ENCODE measurements around the gene RBM17.
"Not testable (repeated sequence)": the region's sequence is repeated elsewhere in the genome, so short reads cannot be mapped to it uniquely, and the experiment has no call there.

RBM17 gene

DNA sequence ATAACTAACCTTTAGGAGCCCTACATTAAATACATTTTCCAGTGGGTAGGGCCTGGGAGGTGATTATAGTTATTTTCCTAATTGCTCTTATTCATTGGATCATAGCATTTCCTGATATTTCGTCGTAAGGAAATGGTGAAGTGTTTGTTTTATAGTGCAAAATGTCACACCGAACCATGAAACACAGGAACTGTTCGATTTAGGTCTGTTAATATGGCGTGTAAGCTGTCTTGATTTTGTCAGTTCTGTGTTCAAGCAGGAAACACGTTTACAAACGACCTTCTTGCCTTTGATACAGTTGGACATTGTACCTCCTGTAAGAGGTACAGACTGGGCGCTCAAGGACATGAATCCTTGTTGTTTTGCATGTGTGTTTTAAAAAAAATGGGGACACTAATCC, 14.8 kb downstream of the RBM17 start:
- in situ Hi-C loops (cut with MboI; ENCODE audit: low pct_unique_long_range_greater_than_20kb, low sequenced_read_pairs) = loop anchor here (10.0 kb wide), 1 partner anchor 301 kb away; no protein-coding TSS in a partner anchor
- DNase-seq = no peak

DNA sequence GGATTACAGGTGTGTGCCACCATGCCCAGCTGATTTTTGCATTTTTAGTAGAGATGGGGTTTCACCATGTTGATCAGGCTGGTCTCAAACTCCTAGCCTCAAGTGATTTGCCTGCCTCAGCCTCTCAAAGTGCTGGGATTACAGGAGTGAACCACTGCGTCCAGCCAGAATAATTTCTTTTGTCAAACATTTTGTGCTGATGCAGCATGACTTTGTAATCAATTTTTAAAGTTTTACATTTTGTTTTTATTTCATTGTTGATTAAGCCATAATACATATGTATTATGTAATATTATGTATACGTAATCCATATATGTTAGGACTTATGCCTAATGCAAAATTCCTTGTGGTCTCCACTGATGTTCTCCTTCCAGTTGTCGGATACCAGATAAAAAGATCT, 18.8 kb downstream of the RBM17 start:
- in situ Hi-C loops (cut with MboI; ENCODE audit: low pct_unique_long_range_greater_than_20kb, low sequenced_read_pairs) = loop anchor here (10.0 kb wide), 1 partner anchor 297 kb away; no protein-coding TSS in a partner anchor
- DNase-seq = not testable (repeated sequence)

DNA sequence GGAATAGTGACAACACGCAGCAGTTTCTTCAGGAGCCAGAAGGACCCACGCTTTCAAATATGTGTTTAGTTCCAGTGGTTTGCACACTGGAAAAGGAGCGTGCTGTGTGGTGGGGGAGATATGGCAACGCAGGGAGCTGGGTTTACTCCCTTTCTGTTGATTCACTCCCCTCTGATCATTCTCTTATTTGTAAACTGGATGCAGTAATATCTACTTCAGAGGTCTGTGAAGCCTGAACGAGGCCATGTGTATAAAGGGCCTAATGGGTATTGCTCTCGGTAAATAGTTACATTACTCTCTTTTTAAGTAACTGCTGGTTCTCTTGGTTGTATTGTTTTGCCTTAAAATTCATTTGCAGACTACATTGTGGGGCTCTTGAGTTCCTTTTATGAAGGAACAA, 19.2 kb downstream of the RBM17 start:
- no peak for DNase-seq
- in situ Hi-C loops (cut with MboI; ENCODE audit: low pct_unique_long_range_greater_than_20kb, low sequenced_read_pairs) = loop anchor here (10.0 kb wide), 1 partner anchor 297 kb away; no protein-coding TSS in a partner anchor

DNA sequence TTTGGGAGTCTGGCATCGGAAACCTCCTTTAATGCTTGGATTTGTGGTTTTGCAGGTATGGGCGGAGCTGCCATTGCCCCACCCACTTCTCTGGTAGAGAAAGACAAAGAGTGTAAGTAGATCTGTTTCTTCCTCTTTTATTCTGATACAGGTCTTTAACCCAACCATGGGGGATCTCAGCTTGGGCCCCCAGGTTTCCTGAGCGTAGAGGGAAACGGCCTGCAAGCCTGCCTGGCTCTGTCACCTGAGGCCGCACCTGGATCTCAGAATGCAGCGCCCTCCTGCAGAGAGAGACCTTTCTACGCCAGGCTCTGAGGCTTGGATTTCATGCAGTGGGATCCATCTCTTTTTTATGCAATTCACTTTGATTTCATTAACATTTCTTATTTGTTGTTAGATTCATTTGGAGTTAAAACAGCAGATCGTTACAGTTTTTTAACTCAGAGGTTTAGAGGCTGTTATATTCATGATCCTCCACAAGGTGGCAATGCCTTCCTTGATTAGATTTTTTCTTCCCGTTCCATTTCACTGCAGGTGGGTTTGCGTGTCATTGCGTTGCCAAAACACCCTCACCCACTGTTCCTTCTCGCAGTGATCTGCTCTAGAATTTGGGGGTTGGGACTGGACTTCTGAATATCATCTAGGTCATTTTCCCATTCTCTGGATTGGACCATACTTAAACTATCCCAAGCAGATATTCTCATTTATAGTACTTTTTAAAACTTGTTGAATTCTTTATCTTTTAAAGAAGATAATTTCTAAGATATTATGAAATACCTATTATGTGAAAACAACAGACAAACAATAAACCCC, 20.0 kb downstream of the RBM17 start:
- DNase-seq = peak; percentile 82
- in situ Hi-C loops (cut with MboI; ENCODE audit: low pct_unique_long_range_greater_than_20kb, low sequenced_read_pairs) = loop anchor here (10.0 kb wide), 1 partner anchor 296 kb away; no protein-coding TSS in a partner anchor

DNA sequence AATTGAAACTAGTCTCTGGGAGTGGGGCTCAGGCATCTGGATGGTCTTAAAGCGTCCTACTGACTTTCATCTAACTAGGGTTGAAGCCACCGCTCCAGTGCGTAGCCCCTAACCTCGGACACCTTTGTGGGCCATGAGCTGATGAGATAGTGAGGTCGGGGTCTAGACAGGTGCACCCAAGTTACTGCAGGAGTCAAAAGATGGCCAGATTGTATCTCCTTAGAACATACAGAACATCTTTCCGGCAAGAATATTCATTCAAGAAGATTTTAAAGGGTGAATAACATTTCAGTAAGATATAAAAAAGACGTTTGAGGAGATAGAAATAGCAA, 20.6 kb downstream of the RBM17 start:
- in situ Hi-C loops (cut with MboI; ENCODE audit: low pct_unique_long_range_greater_than_20kb, low sequenced_read_pairs) = loop anchor here (10.0 kb wide), 1 partner anchor 295 kb away; no protein-coding TSS in a partner anchor
- DNase-seq = no peak

DNA sequence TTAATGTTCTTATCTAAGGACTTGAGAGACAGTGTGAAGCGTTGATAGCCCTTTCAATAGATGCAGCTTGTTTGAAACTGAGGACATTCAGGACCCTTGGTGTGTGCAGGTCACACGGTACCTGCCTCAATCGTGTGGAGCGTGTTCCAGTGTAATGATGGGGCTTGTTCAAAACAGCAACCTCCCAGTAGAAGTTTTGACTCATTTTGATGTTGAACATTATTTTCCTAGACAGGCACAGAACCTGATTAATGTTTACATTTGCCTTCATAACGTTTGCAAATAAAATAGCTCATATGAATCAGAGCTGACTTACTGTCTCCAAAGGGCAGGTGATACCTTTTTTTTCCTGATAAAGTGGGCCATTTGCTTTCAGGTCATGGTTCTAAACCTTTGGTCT, 21.3 kb downstream of the RBM17 start:
- no peak for DNase-seq
- in situ Hi-C loops (cut with MboI; ENCODE audit: low pct_unique_long_range_greater_than_20kb, low sequenced_read_pairs) = no loop called here

DNA sequence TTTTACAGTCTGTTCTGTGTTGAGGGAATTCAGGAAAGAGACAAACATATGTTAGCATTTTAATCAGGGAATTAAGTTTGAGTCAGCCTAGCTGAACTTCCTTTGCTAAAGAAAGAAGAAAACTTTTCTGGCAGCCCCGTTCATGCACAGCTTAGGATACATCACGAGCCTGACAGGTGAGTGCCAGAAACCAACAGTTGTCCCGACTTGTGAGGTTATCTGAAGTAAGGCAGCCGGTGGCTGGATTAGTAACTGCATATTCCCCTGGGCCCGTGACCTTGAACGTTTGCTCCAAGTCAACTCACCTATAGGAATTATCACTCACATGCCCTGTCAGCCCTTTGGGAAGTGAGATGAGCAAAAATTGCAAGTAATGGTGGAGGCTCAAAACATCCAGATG, 24.1 kb downstream of the RBM17 start:
- DNase-seq = no peak
- in situ Hi-C loops (cut with MboI; ENCODE audit: low pct_unique_long_range_greater_than_20kb, low sequenced_read_pairs) = no loop called here

DNA sequence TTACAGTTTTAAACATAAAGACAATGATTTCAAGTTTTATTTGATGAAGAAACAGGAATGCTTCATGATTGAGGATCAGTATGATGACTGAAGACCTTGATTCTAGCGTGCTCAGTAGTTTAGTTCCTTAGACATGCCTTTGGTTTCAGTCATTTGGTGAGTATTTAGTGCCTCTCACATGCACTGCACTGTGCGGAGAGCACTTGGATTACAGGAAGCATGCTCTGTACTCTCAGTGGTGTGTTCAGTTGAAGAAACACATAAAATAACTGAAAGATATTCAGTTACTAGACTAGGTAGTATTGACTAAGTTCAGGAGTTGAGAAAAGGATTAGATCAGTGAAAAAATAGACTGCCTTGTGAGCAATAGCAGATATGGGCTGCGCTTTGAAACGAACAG, 25.5 kb downstream of the RBM17 start:
- in situ Hi-C loops (cut with MboI; ENCODE audit: low pct_unique_long_range_greater_than_20kb, low sequenced_read_pairs) = no loop called here
- DNase-seq = no peak

DNA sequence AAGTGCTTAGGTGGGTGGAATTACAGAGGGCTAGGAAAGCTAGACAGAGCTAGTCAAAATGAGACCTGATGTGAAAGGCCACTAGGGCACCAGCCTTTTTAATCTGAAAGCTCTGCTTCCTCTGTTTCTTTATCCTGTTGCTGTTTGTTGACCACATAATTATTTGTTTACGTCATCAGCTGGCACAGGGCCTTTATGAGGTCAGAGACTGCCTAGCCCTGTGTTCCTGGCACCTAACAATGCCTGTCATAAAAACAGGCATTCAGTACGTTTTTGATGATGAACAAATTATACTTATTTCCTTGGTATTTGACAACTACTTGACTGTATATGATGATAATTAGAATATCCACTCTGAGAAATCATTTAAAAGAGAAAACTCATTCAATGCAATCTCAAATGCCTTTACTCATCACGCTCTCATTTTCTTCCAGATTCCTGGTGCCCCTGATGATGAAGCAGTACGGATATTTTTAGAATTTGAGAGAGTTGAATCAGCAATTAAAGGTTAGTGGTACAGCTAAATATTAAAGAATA, 26.0 kb downstream of the RBM17 start:
- no peak for DNase-seq
- in situ Hi-C loops (cut with MboI; ENCODE audit: low pct_unique_long_range_greater_than_20kb, low sequenced_read_pairs) = no loop called here

DNA sequence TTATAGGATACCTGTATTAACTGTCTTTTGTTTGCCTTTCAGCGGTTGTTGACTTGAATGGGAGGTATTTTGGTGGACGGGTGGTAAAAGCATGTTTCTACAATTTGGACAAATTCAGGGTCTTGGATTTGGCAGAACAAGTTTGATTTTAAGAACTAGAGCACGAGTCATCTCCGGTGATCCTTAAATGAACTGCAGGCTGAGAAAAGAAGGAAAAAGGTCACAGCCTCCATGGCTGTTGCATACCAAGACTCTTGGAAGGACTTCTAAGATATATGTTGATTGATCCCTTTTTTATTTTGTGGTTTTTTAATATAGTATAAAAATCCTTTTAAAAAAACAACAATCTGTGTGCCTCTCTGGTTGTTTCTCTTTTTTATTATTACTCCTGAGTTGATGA, 26.6 kb downstream of the RBM17 start:
- no peak for DNase-seq
- in situ Hi-C loops (cut with MboI; ENCODE audit: low pct_unique_long_range_greater_than_20kb, low sequenced_read_pairs) = no loop called here

DNA sequence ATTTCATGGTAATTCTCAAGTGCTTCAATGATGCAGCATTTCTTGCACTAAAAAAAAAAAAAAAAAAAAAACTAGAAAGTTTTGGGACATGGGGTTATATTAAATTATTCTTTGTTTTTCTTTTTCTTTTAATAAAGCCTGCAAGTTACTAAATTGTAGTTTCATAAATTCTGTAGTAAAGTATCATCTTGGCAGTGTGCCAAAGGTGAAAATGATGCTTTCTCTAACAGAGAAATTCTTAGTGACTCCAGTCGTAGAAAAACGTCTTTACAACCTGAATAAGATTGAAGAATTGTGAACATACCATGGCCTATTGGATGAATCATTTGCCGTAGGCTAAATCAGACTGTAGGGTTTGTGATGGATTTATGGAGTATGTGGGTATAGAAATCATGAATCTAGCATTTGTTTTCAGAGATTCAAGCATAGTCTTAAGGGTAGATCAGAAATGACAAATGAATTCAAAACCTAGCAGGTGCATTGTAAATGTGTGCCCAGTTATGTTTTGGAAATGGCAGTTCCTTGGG, 27.1 kb downstream of the RBM17 start:
- in situ Hi-C loops (cut with MboI; ENCODE audit: low pct_unique_long_range_greater_than_20kb, low sequenced_read_pairs) = no loop called here
- no peak for DNase-seq

DNA sequence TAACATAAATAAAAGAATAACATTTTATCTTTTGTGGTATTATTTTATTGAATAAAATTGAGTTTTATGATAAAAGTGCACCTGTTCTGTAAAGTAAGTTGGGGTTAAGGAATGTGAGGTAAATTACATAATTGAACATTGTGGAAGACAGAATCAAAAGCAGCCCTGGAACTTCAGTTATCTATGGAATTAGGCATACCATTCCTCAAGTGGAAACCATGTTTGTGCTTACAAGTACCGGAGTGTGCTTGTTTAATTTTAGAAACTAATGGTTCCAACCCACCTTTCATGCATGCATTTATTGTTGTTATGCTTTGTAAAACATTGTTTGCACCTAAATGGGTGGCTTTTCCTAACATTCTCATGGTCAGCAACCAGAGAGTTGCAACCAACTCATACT, 28.0 kb downstream of the RBM17 start:
- DNase-seq = no peak
- in situ Hi-C loops (cut with MboI; ENCODE audit: low pct_unique_long_range_greater_than_20kb, low sequenced_read_pairs) = no loop called here

DNA sequence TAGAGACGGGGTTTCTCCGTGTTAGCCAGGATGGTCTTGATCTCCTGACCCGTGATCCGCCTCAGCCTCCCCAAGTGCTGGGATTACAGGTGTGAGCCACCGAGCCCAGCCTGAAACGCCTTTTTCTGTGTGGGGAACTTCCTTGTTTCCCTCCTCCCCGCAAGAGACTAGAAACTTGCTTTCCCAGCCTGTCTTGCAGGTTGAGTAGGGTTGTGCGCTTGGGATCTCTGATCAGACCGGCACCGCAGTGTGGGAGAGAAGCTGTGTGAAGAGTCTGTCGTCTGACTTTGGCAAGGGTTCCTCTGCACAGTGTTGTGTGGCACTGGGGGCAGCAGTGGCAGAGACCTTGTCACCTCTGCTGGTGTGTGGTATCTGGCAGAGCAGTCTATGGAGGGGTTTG, 28.9 kb downstream of the RBM17 start:
- no peak for DNase-seq
- in situ Hi-C loops (cut with MboI; ENCODE audit: low pct_unique_long_range_greater_than_20kb, low sequenced_read_pairs) = no loop called here

DNA sequence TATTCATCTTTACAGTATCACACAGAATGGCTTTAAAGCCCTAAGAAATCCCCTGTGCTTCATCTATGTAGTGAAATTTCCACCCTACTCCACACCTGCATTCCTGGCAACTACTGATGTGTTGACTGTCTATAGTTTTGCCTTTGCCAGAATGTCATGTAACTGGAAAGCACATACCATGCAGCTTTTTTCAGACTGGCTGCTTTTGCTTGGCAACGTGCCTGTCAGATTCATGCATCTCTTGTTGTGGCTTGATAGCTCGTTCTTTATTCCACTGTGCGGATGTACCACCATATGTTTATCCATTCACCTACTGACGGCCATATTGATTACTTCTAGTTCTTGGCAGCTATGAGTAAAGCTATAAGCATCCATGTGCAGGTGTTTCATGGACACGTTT, 30.6 kb downstream of the RBM17 start:
- in situ Hi-C loops (cut with MboI; ENCODE audit: low pct_unique_long_range_greater_than_20kb, low sequenced_read_pairs) = no loop called here
- DNase-seq = no peak

DNA sequence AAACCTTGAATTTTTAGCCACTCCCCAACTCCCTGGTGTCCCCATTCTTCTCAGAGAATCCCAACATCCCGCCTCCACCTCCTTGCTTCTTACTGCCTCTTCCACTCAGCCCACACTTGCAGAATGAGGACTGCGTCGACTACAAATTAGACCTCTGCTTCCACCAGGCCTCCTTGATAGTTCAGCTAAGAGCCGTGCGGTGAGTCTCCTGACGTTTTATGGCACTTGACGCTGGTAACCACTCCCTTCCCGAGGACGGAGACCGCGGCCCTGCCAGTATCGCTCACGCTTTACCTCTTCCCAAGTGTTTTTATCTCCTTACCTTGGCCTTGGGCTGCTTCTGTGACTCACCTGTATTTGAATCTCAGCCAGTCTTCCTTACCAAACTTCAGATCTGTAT, 31.1 kb downstream of the RBM17 start:
- in situ Hi-C loops (cut with MboI; ENCODE audit: low pct_unique_long_range_greater_than_20kb, low sequenced_read_pairs) = no loop called here
- DNase-seq = no peak

DNA sequence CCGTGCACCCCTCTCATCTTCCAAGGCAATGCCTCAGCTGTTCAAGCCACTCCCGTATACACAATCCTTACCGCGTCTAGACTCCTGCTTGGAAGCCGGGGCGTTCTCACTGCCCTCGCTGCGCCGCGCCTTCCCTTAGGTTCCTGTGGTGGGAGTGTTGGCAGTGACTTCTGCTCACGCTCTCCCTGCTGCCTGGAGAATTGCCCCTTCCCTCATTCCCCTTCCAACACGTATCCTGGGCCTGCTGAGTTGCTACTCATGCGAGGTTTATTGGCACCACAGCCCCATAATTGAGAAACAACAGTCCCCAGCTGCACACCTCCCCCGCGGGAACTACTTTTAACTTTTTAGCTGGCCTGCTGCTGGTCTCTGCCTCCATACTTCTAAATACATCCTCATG, 31.9 kb downstream of the RBM17 start:
- in situ Hi-C loops (cut with MboI; ENCODE audit: low pct_unique_long_range_greater_than_20kb, low sequenced_read_pairs) = no loop called here

DNA sequence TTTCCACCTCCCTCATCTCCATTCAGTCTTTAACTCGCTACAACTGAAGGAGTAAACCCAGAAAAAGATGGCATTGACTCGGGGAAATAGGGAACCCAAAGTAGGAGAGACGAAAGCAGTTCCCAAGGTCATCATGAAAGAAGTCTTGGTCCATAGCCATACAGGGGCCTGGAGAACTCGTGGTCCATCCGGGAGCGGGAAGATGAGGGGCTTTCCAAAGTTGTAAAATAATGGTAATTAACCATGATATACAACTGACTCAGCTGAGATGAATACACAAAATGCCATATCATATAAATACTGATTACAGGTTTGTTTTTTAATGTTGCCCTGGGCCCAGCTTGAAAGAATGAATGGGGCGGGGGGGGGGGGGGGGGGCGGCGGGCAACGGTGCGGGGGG, 32.3 kb downstream of the RBM17 start:
- in situ Hi-C loops (cut with MboI; ENCODE audit: low pct_unique_long_range_greater_than_20kb, low sequenced_read_pairs) = no loop called here
- no peak for DNase-seq

More for the DNA sequence above, 31.9 kb downstream of the RBM17 start:
- peak; percentile 72 for DNase-seq

DNA sequence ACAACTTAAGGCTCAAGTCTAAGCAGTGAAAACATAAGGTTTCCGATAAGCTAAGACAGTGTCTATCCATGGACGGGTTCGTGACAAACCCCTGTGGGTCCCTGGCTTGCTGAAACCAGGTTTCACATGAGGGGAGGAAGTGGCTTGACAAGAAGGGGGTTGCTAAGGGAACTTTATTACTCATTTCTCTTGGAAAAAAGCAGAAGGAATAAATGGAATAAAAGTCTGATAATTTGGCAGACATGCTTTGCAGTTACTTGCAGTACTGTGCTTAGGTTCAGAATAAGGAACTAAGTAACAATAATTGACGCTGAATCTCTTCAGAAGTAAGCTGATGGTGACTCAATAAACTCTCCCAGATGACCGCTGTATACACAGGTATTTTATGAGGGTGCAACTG, 34.7 kb downstream of the RBM17 start:
- in situ Hi-C loops (cut with MboI; ENCODE audit: low pct_unique_long_range_greater_than_20kb, low sequenced_read_pairs) = no loop called here
- peak; percentile 83 for DNase-seq

DNA sequence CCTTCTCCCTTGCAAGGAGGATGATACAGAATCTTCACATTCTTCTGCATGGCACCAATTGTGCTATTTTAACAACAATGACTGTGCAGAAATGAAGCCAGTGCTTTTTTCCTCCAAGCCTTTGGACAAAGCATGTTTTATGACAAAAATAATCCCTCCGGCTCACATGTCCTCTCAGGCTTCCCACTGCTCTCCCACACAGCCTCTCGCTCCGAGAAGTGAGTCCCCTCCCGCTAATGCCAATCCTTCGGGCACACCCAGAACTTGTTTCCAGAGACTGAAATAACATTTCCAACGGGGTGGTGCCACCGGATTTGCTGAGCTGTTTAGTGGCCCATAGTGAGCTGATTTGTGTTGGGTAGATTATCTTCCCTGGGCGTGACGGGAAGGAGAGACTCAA, 35.8 kb downstream of the RBM17 start:
- in situ Hi-C loops (cut with MboI; ENCODE audit: low pct_unique_long_range_greater_than_20kb, low sequenced_read_pairs) = no loop called here
- DNase-seq = no peak

DNA sequence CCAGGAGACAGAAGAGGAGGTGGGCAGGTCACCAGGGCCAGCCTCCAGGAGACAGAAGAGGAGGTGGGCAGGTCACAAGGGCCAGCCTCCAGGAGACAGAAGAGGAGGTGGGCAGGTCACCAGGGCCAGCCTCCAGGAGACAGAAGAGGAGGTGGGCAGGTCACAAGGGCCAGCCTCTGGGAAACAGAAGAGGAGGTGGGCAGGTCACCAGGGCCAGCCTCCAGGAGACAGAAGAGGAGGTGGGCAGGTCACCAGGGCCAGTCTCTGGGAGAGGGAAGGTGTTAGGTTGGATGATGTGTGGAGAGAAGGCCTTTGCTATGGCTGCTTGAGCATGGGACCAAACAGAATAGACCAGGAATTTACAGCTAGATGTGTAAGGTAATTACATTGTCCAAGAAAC, 38.6 kb downstream of the RBM17 start:
- DNase-seq; in situ Hi-C loops (cut with MboI; ENCODE audit: low pct_unique_long_range_greater_than_20kb, low sequenced_read_pairs): not testable (repeated sequence)

DNA sequence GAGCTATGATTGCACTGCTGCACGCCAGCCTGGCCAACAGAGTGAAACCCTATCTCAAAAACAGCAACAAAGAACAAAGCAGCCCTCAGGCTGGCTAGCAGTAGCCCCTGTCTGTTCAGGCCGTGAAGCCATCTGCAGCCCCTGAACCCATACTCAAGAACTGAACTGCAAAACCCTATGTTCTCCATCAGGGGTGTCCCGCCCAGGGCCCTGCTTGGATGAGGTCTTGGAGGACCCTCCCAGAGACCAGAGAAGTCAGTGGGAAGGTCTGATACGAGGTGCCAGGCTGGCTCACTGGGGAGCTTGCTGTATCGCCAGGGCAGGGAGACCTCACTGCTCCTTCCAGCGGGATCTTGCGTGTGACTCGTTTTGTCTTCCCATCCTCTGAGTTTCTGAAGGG, 39.3 kb downstream of the RBM17 start:
- DNase-seq = no peak
- in situ Hi-C loops (cut with MboI; ENCODE audit: low pct_unique_long_range_greater_than_20kb, low sequenced_read_pairs) = no loop called here

Data from KBM-7 (cell line).